PC-9 (cell line): Measurements from ENCODE around the gene NCK2. TPM values are rescaled to one million over a fixed set of nuclear protein-coding genes. Genes with fewer than 3 reads are reported as not detected.

Experiments
- BruUV-seq: library from RNA; stranded (reverse); fragments of 400-500 nt; replicated peaks from 2 replicates; lab custom pipeline; 2021; lab: Mats Ljungman, UMichigan
- CTCF ChIA-PET: fragments of 300-600 bp; sonication (Branson Sonifier 250); formaldehyde crosslinking; loops from one replicate; lab custom pipeline; 2022; ENCODE audit warnings: antibody characterized with exemption; lab: Charles Lee
- POLR2A ChIA-PET: fragments of 300-600 bp; sonication (Branson Sonifier 250); formaldehyde crosslinking; loops from one replicate; lab custom pipeline; 2022; ENCODE audit warnings: antibody characterized with exemption; ENCODE audit not compliant: unreplicated experiment; lab: Charles Lee
- DNase-seq, 2 experiments: peaks; one replicate each; pipeline versions ENCODE4 v3.0.0 to v3.0.0-alpha.2; 2015 to 2022; ENCODE audit warnings: mixed read lengths in 1 of 2
- H2AFZ ChIP-seq: fragments of 200-600 bp; sonication (generic); 2 replicates; pipeline ENCODE4 v1.8.1; 2017; ENCODE audit warnings: antibody characterized with exemption
- H3F3A ChIP-seq: fragments of 200-600 bp; sonication (generic); 2 replicates; pipeline ENCODE4 v1.8.1; 2017; ENCODE audit warnings: antibody characterized with exemption, mild to moderate bottlenecking, low read depth; ENCODE audit not compliant: insufficient read depth
- H3K27ac ChIP-seq: fragments of 200-600 bp; sonication (generic); 2 replicates; pipeline ENCODE4 v1.6.1; 2016; ENCODE audit warnings: mixed run types
- H3K27me3 ChIP-seq: fragments of 200-600 bp; sonication (generic); 2 replicates; pipeline ENCODE4 v1.6.1; 2016; ENCODE audit warnings: low read depth, mixed run types; ENCODE audit not compliant: insufficient read depth
- H3K36me3 ChIP-seq: fragments of 200-600 bp; sonication (generic); 2 replicates; pipeline ENCODE4 v1.6.1; 2016; ENCODE audit warnings: low read depth, mixed run types
- H3K4me1 ChIP-seq: fragments of 200-600 bp; sonication (generic); replicated peaks from 2 replicates; pipeline ENCODE4 v1.6.1; 2016; ENCODE audit warnings: mixed run types; ENCODE audit not compliant: insufficient read depth
- H3K4me2 ChIP-seq: fragments of 200-600 bp; sonication (generic); 2 replicates; pipeline ENCODE4 v1.6.1; 2017; ENCODE audit warnings: mixed run types
- H3K4me3 ChIP-seq: fragments of 200-600 bp; sonication (generic); 2 replicates; pipeline ENCODE4 v1.6.1; 2016; ENCODE audit warnings: mixed run types
- H3K79me2 ChIP-seq: fragments of 200-600 bp; sonication (generic); 2 replicates; pipeline ENCODE4 v1.6.1; 2017; ENCODE audit warnings: low read depth, mixed run types
- H3K9me2 ChIP-seq: fragments of 200-600 bp; sonication (generic); 2 replicates; pipeline ENCODE4 v1.8.1; 2017; ENCODE audit warnings: mild to moderate bottlenecking; ENCODE audit not compliant: insufficient read depth
- H3K9me3 ChIP-seq: fragments of 200-600 bp; sonication (generic); 2 replicates; pipeline ENCODE4 v1.8.1; 2016; ENCODE audit warnings: low read depth; ENCODE audit not compliant: insufficient read depth
- H4K20me1 ChIP-seq: fragments of 200-600 bp; sonication (generic); 2 replicates; pipeline ENCODE4 v1.8.1; 2017; ENCODE audit not compliant: insufficient read depth
- EZH2 ChIP-seq: fragments of 200-600 bp; sonication (generic); IDR thresholded peaks from 2 replicates; pipeline ENCODE4 v1.8.0; 2017; ENCODE audit warnings: antibody characterized with exemption, low read depth
- intact Hi-C: fragments of 100-400 bp; cut with micrococcal nuclease; formaldehyde crosslinking; loops from one replicate; pipeline ENCODE4 v1.10.0; 2022; ENCODE audit not compliant: unreplicated experiment
- total RNA-seq: library from RNA; stranded (reverse); gene quantifications from 2 replicates; pipeline ENCODE4 v1.2.3, GENCODE V29; 2021
- TF ChIP-seq, protein P1 (sequence below): fragments of 200-600 bp; sonication (generic); conservative IDR thresholded peaks from 2 replicates; pipeline ENCODE4 v1.6.1; 2017; ENCODE audit warnings: mixed run types, antibody characterized with exemption, mild to moderate bottlenecking, moderate library complexity

The NCK2 gene
- total RNA-seq, 1 experiment from 2014 or later: 26.0 TPM

GRCh38 chr2:105879803-105880300, 135.1 kb downstream of the NCK2 start:
- no peak overlapping the region for H2AFZ ChIP-seq
- ChIA-PET CTCF (no interaction called here), POLR2A (no interaction called here)
- H3K4me2 ChIP-seq: no peak overlapping the region
- BruUV-seq: no TSS peak
- H3K79me2 ChIP-seq: no peaks in the 10 kb centered on the region
- no peak for DNase-seq
- H3K27me3 ChIP-seq: no peaks in the 10 kb centered on the region
- H3F3A ChIP-seq: no peaks in the 10 kb centered on the region
- no peaks in the 10 kb centered on the region for H4K20me1 ChIP-seq
- intact Hi-C loops: no loop called here
- no peaks in the 10 kb centered on the region for H3K9me2 ChIP-seq
- H3K36me3 ChIP-seq: no peaks in the 10 kb centered on the region
- no peaks in the 10 kb centered on the region for H3K9me3 ChIP-seq
- H3K27ac ChIP-seq: no peak overlapping the region
- no peaks in the 10 kb centered on the region for H3K4me1 ChIP-seq
- TF ChIP-seq EZH2: no peak
- TF ChIP-seq, protein P1, sequence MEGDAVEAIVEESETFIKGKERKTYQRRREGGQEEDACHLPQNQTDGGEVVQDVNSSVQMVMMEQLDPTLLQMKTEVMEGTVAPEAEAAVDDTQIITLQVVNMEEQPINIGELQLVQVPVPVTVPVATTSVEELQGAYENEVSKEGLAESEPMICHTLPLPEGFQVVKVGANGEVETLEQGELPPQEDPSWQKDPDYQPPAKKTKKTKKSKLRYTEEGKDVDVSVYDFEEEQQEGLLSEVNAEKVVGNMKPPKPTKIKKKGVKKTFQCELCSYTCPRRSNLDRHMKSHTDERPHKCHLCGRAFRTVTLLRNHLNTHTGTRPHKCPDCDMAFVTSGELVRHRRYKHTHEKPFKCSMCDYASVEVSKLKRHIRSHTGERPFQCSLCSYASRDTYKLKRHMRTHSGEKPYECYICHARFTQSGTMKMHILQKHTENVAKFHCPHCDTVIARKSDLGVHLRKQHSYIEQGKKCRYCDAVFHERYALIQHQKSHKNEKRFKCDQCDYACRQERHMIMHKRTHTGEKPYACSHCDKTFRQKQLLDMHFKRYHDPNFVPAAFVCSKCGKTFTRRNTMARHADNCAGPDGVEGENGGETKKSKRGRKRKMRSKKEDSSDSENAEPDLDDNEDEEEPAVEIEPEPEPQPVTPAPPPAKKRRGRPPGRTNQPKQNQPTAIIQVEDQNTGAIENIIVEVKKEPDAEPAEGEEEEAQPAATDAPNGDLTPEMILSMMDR: no peak
- no peak overlapping the region for H3K4me3 ChIP-seq

DNA sequence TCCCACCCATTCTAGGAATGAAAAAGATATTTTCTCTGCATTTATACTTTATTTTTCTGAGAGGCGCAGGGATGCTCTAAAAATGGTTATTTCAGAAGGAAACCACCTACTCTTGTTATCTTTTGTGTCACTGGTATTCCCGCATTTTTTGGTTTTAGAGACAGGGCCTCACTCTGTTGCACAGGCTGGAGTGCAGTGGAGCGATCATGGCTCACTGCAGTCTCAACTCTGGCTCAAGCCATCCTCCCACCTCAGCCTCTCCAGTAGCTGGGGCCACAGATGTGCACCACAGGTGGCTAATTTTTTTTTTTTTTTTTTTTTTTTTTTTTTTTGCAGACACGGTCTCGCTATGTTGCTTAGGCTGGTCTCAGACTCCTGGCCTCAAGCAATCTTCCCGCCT, 135.9 kb downstream of the NCK2 start:
- H3K36me3 ChIP-seq: no peaks in the 10 kb centered on the region
- no TSS peak for BruUV-seq
- no peak overlapping the region for H3K4me2 ChIP-seq

GRCh38 chr2:105881286-105882136, 136.8 kb downstream of the NCK2 start:
- Histone ChIP-seq H3F3A (no peaks in the 10 kb centered on the region), H3K4me3 (no peak overlapping the region), H3K79me2 (no peaks in the 10 kb centered on the region), H3K9me2 (no peaks in the 10 kb centered on the region), H3K4me2 (no peak overlapping the region), H3K27me3 (no peaks in the 10 kb centered on the region), H3K36me3 (no peaks in the 10 kb centered on the region), H2AFZ (no peak overlapping the region), H4K20me1 (no peaks in the 10 kb centered on the region), H3K9me3 (no peaks in the 10 kb centered on the region), H3K27ac (no peak overlapping the region), H3K4me1 (no peaks in the 10 kb centered on the region)
- no TSS peak for BruUV-seq
- CTCF ChIA-PET: no interaction called here
- intact Hi-C loops: no loop called here
- TF ChIP-seq, protein P1: no peak
- TF ChIP-seq EZH2: no peak
- no peak for DNase-seq
- POLR2A ChIA-PET: no interaction called here

More for the DNA sequence above, 135.9 kb downstream of the NCK2 start:
- TF ChIP-seq EZH2: no peak
- TF ChIP-seq, protein P1: no peak
- Histone ChIP-seq H3K9me2 (no peaks in the 10 kb centered on the region), H2AFZ (no peak overlapping the region), H3K4me3 (no peak overlapping the region), H3F3A (no peaks in the 10 kb centered on the region), H4K20me1 (no peaks in the 10 kb centered on the region), H3K9me3 (no peaks in the 10 kb centered on the region), H3K4me1 (no peaks in the 10 kb centered on the region), H3K27ac (no peak overlapping the region), H3K27me3 (no peaks in the 10 kb centered on the region), H3K79me2 (no peaks in the 10 kb centered on the region)
- intact Hi-C loops: no loop called here
- no peak for DNase-seq
- CTCF ChIA-PET: no interaction called here
- POLR2A ChIA-PET: no interaction called here
